ENCODE measurements around the gene CELA3A.
A peak's percentile ranks its signal among the peaks of the same experiment; 100 is the strongest.

CELA3A gene

DNA sequence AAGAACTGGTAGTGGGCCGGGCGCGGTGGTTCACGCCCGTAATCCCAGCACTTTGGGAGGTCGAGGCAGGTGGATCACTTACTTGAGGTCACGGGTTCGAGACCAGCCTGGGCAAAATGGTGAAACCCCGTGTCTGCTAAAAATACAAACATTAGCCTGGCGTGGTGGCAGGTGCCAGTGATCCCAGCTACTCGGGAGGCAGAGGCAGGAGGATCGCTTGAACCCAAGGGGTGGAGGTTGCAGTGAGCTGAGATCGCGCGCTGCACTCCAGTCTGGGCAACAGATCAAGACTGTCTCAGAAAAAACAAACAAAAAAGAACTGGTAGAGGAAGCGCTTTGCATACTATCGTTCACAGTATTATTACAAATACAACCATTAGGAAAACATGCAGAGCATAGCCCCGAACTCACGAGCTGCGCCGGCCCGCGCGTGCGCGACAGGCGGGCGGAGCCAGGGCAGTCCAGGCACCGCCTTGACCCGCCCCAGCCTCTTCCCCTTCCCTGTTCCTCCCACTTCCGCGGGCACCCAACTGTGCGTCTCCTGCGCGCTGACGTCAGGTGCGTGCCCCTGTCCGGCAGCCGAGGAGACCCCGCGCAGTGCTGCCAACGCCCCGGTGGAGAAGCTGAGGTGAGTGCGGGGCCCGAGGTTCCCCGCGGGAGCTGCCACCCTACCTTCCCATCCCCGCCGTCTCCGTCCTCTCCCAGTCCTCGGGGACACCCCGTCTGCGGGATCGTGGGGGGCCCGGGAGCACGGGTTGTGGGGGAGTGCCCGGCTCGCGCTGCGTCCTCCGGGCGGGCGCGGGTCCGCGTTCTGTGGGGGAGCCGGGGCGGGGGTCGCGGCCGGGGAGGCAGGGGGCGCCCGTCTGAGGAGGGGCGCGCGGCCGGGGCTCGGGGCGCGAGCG is 50.9 kb downstream of the CELA3A start, which contains the start of gene CDC42 (continued):
- TF ChIP-seq, protein P1, sequence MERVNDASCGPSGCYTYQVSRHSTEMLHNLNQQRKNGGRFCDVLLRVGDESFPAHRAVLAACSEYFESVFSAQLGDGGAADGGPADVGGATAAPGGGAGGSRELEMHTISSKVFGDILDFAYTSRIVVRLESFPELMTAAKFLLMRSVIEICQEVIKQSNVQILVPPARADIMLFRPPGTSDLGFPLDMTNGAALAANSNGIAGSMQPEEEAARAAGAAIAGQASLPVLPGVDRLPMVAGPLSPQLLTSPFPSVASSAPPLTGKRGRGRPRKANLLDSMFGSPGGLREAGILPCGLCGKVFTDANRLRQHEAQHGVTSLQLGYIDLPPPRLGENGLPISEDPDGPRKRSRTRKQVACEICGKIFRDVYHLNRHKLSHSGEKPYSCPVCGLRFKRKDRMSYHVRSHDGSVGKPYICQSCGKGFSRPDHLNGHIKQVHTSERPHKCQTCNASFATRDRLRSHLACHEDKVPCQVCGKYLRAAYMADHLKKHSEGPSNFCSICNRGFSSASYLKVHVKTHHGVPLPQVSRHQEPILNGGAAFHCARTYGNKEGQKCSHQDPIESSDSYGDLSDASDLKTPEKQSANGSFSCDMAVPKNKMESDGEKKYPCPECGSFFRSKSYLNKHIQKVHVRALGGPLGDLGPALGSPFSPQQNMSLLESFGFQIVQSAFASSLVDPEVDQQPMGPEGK (tag by site-specific recombination; IDR thresholded peaks at IDR 0.05) = peak; percentile 91
- TF ChIP-seq ZNF558 (tag by site-specific recombination; IDR thresholded peaks at IDR 0.05) (no peak), EGR2 (tag by site-specific recombination; IDR thresholded peaks at IDR 0.05; ENCODE audit: low read depth) (peak; percentile 67), ZNF501 (tag by site-specific recombination; IDR thresholded peaks at IDR 0.05) (peak; percentile 85; the same call in 1 of the 2 replicates), ZNF660 (tag by site-specific recombination; IDR thresholded peaks at IDR 0.05) (peak; percentile 79; the same call in 1 of the 2 replicates), TRIM28 (IDR thresholded peaks at IDR 0.05; ENCODE audit: borderline replicate concordance, low read length) (no peak), ZBTB20 (tag by site-specific recombination; IDR thresholded peaks at IDR 0.05) (peak; percentile 84; the same call in 1 of the 2 replicates), ZBTB21 (tag by site-specific recombination; IDR thresholded peaks at IDR 0.05) (peak; percentile 87), GLIS2 (tag by site-specific recombination; IDR thresholded peaks at IDR 0.05) (peak; percentile 86), ZNF350 (tag by site-specific recombination; IDR thresholded peaks at IDR 0.05) (no peak), ZNF169 (tag by site-specific recombination; IDR thresholded peaks at IDR 0.05) (no peak), ZNF155 (tag by site-specific recombination; IDR thresholded peaks at IDR 0.05) (no peak), ZNF133 (tag by site-specific recombination; IDR thresholded peaks at IDR 0.05) (no peak), ZNF16 (tag by site-specific recombination; IDR thresholded peaks at IDR 0.05; ENCODE audit: low read depth) (no peak), ZNF184 (tag by site-specific recombination; IDR thresholded peaks at IDR 0.05) (no peak), ZNF174 (tag by site-specific recombination; IDR thresholded peaks at IDR 0.05) (no peak), ZNF311 (tag by site-specific recombination; IDR thresholded peaks at IDR 0.05; ENCODE audit: borderline replicate concordance) (no peak), ZNF664 (tag by site-specific recombination; IDR thresholded peaks at IDR 0.05) (no peak), ZNF677 (tag by site-specific recombination; IDR thresholded peaks at IDR 0.05) (no peak), ZNF571 (tag by site-specific recombination; IDR thresholded peaks at IDR 0.05) (no peak), ZNF10 (tag by site-specific recombination; IDR thresholded peaks at IDR 0.05) (no peak), ZNF621 (tag by site-specific recombination; IDR thresholded peaks at IDR 0.05) (no peak), MEIS1 (CRISPR knock-in tag; IDR thresholded peaks at IDR 0.05; ENCODE audit: borderline replicate concordance) (no peak)
- TF ChIP-seq, protein P2, sequence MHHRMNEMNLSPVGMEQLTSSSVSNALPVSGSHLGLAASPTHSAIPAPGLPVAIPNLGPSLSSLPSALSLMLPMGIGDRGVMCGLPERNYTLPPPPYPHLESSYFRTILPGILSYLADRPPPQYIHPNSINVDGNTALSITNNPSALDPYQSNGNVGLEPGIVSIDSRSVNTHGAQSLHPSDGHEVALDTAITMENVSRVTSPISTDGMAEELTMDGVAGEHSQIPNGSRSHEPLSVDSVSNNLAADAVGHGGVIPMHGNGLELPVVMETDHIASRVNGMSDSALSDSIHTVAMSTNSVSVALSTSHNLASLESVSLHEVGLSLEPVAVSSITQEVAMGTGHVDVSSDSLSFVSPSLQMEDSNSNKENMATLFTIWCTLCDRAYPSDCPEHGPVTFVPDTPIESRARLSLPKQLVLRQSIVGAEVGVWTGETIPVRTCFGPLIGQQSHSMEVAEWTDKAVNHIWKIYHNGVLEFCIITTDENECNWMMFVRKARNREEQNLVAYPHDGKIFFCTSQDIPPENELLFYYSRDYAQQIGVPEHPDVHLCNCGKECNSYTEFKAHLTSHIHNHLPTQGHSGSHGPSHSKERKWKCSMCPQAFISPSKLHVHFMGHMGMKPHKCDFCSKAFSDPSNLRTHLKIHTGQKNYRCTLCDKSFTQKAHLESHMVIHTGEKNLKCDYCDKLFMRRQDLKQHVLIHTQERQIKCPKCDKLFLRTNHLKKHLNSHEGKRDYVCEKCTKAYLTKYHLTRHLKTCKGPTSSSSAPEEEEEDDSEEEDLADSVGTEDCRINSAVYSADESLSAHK (tag by site-specific recombination; IDR thresholded peaks at IDR 0.05) = peak; percentile 55; the same call in 1 of the 2 replicates
- TF ChIP-seq, protein P3, sequence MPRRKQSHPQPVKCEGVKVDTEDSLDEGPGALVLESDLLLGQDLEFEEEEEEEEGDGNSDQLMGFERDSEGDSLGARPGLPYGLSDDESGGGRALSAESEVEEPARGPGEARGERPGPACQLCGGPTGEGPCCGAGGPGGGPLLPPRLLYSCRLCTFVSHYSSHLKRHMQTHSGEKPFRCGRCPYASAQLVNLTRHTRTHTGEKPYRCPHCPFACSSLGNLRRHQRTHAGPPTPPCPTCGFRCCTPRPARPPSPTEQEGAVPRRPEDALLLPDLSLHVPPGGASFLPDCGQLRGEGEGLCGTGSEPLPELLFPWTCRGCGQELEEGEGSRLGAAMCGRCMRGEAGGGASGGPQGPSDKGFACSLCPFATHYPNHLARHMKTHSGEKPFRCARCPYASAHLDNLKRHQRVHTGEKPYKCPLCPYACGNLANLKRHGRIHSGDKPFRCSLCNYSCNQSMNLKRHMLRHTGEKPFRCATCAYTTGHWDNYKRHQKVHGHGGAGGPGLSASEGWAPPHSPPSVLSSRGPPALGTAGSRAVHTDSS (tag by site-specific recombination; IDR thresholded peaks at IDR 0.05) = no peak
- TF ChIP-seq, protein P4, sequence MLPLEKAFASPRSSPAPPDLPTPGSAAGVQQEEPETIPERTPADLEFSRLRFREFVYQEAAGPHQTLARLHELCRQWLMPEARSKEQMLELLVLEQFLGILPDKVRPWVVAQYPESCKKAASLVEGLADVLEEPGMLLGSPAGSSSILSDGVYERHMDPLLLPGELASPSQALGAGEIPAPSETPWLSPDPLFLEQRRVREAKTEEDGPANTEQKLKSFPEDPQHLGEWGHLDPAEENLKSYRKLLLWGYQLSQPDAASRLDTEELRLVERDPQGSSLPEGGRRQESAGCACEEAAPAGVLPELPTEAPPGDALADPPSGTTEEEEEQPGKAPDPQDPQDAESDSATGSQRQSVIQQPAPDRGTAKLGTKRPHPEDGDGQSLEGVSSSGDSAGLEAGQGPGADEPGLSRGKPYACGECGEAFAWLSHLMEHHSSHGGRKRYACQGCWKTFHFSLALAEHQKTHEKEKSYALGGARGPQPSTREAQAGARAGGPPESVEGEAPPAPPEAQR (tag by site-specific recombination; IDR thresholded peaks at IDR 0.05) = no peak
- TF ChIP-seq, protein P5, sequence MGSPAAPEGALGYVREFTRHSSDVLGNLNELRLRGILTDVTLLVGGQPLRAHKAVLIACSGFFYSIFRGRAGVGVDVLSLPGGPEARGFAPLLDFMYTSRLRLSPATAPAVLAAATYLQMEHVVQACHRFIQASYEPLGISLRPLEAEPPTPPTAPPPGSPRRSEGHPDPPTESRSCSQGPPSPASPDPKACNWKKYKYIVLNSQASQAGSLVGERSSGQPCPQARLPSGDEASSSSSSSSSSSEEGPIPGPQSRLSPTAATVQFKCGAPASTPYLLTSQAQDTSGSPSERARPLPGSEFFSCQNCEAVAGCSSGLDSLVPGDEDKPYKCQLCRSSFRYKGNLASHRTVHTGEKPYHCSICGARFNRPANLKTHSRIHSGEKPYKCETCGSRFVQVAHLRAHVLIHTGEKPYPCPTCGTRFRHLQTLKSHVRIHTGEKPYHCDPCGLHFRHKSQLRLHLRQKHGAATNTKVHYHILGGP (tag by site-specific recombination; IDR thresholded peaks at IDR 0.05) = no peak
- TF ChIP-seq, protein P6, sequence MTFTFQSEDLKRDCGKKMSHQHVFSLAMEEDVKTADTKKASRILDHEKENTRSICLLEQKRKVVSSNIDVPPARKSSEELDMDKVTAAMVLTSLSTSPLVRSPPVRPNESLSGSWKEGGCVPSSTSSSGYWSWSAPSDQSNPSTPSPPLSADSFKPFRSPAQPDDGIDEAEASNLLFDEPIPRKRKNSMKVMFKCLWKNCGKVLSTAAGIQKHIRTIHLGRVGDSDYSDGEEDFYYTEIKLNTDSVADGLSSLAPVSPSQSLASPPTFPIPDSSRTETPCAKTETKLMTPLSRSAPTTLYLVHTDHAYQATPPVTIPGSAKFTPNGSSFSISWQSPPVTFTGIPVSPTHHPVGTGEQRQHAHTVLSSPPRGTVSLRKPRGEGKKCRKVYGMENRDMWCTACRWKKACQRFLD (tag by site-specific recombination; IDR thresholded peaks at IDR 0.05) = no peak
- TF ChIP-seq, protein P7, sequence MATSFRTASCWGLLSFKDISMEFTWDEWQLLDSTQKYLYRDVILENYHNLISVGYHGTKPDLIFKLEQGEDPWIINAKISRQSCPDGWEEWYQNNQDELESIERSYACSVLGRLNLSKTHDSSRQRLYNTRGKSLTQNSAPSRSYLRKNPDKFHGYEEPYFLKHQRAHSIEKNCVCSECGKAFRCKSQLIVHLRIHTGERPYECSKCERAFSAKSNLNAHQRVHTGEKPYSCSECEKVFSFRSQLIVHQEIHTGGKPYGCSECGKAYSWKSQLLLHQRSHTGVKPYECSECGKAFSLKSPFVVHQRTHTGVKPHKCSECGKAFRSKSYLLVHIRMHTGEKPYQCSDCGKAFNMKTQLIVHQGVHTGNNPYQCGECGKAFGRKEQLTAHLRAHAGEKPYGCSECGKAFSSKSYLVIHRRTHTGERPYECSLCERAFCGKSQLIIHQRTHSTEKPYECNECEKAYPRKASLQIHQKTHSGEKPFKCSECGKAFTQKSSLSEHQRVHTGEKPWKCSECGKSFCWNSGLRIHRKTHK (tag by site-specific recombination; IDR thresholded peaks at IDR 0.05) = no peak

Data from HEK293 (cell line).